Neuronal stem cell (in vitro differentiated cells): ENCODE measurements around the gene HMX1. TPM values are rescaled to one million over a fixed set of nuclear protein-coding genes. Genes with fewer than 3 reads are reported as not detected.

ENCODE experiments used
- DNase-seq: peaks from one replicate; pipeline ENCODE4 v3.0.0-alpha.2; 2013; ENCODE audit warnings: low spot score
- H2AFZ ChIP-seq: one replicate; pipeline ENCODE4 v1.6.1; 2013; ENCODE audit warnings: mild to moderate bottlenecking, low read length, inconsistent platforms
- H2AK5ac ChIP-seq: 2 replicates; pipeline ENCODE4 v1.6.1; 2013; ENCODE audit warnings: low read depth, mild to moderate bottlenecking, inconsistent platforms, low read length, moderate library complexity, mixed read lengths
- H2BK120ac ChIP-seq: 2 replicates; pipeline ENCODE4 v1.6.1; 2013; ENCODE audit warnings: low read depth, mild to moderate bottlenecking, inconsistent platforms, low read length, moderate library complexity, mixed read lengths
- H2BK12ac ChIP-seq: one replicate; pipeline ENCODE4 v1.6.1; 2013; ENCODE audit warnings: low read length, inconsistent platforms
- H2BK15ac ChIP-seq: 2 replicates; pipeline ENCODE4 v1.6.1; 2013; ENCODE audit warnings: mild to moderate bottlenecking, low read length, inconsistent platforms, mixed read lengths
- H2BK5ac ChIP-seq: one replicate; pipeline ENCODE4 v1.6.1; 2013; ENCODE audit warnings: inconsistent platforms, mild to moderate bottlenecking, low read length, moderate library complexity
- H3K14ac ChIP-seq: one replicate; pipeline ENCODE4 v1.6.1; 2013; ENCODE audit warnings: low read length, inconsistent platforms
- H3K18ac ChIP-seq: 2 replicates; pipeline ENCODE4 v1.6.1; 2013; ENCODE audit warnings: low read length, inconsistent platforms
- H3K23ac ChIP-seq: 2 replicates; pipeline ENCODE4 v1.6.1; 2013; ENCODE audit warnings: low read depth, mild to moderate bottlenecking, mixed read lengths, low read length, inconsistent platforms; ENCODE audit not compliant: poor library complexity
- H3K27ac ChIP-seq: replicated peaks from 3 replicates; pipeline ENCODE4 v1.5.1; 2013; ENCODE audit warnings: low read length, inconsistent platforms
- H3K27me3 ChIP-seq, 3 experiments: 2 replicates each; pipeline ENCODE4 v1.6.1; 2013; ENCODE audit warnings: low read length in 3 of 3, mild to moderate bottlenecking in 2 of 3, inconsistent platforms in 1 of 3, low read depth in 1 of 3, mixed read lengths in 1 of 3, moderate library complexity in 1 of 3; ENCODE audit not compliant: control insufficient read depth in 3 of 3, insufficient read depth in 3 of 3
- H3K36me3 ChIP-seq, 2 donors: replicated peaks in 1 of 2; 2 replicates each; pipeline ENCODE4 v1.6.1; 2013; ENCODE audit warnings: low read length in 2 of 2; ENCODE audit not compliant: control insufficient read depth in 2 of 2, insufficient read depth in 2 of 2
- H3K4ac ChIP-seq: 2 replicates; pipeline ENCODE4 v1.6.1; 2013; ENCODE audit warnings: inconsistent platforms, mild to moderate bottlenecking, low read length, moderate library complexity
- H3K4me1 ChIP-seq, 2 donors: 1 replicate in 1 of 2; 2 replicates in 1 of 2; pipeline ENCODE4 v1.6.1; 2013; ENCODE audit warnings: low read length in 2 of 2, low read depth in 1 of 2; ENCODE audit not compliant: control insufficient read depth in 2 of 2, insufficient read depth in 1 of 2
- H3K4me2 ChIP-seq: one replicate; pipeline ENCODE4 v1.6.1; 2013; ENCODE audit warnings: mild to moderate bottlenecking, low read length, inconsistent platforms; ENCODE audit not compliant: insufficient read depth, poor library complexity, severe bottlenecking
- H3K4me3 ChIP-seq, 2 donors: 2 replicates each; pipeline ENCODE4 v1.5.1; 2013; ENCODE audit warnings: low read length in 2 of 2, mild to moderate bottlenecking in 2 of 2, inconsistent platforms in 1 of 2, moderate library complexity in 1 of 2
- H3K79me1 ChIP-seq: one replicate; pipeline ENCODE4 v1.6.1; 2013; ENCODE audit warnings: low read depth, mild to moderate bottlenecking, inconsistent platforms, low read length, moderate library complexity
- H3K9ac ChIP-seq: one replicate; pipeline ENCODE4 v1.6.1; 2013; ENCODE audit warnings: mild to moderate bottlenecking, low read depth, low read length, inconsistent platforms; ENCODE audit not compliant: poor library complexity
- H3K9me3 ChIP-seq, 2 donors: replicated peaks in 1 of 2; 2 replicates each; pipeline versions ENCODE3 to v1.6.1; 2013; ENCODE audit warnings: low read length in 2 of 2, mild to moderate bottlenecking in 2 of 2, inconsistent platforms in 1 of 2, low read depth in 1 of 2, mixed read lengths in 1 of 2, moderate library complexity in 1 of 2; ENCODE audit not compliant: control insufficient read depth in 2 of 2, insufficient read depth in 1 of 2
- H4K8ac ChIP-seq: one replicate; pipeline ENCODE4 v1.6.1; 2013; ENCODE audit warnings: low read depth, mild to moderate bottlenecking, inconsistent platforms, low read length, moderate library complexity
- H4K91ac ChIP-seq: one replicate; pipeline ENCODE4 v1.6.1; 2013; ENCODE audit warnings: low read length, low read depth, mild to moderate bottlenecking, inconsistent platforms; ENCODE audit not compliant: poor library complexity
- WGBS, 2 donors: extraction: QIAGEN DNeasy Blood & Tissue Kit; methylation state at CpG; one replicate each; pipeline ENCODE4 v1.1.7; 2013; ENCODE audit warnings: missing lambda C conversion rate in 2 of 2, mixed read lengths in 1 of 2; ENCODE audit not compliant: insufficient read length in 2 of 2, insufficient replicate concordance in 1 of 2; ENCODE audit errors: extremely low coverage in 2 of 2; 5-methylcytosine and 5-hydroxymethylcytosine counted together
- polyA plus RNA-seq, 2 experiments: library from polyadenylated mRNA; stranded (reverse); fragments of 200-250 nt; gene quantifications; one replicate each; pipeline ENCODE4 v1.2.3, GENCODE V29; 2013

Gene HMX1
- 0.04 TPM for polyA plus RNA-seq (2013, experiment 1 of 2)
- 0.07 TPM for polyA plus RNA-seq (2013, experiment 2 of 2)

GRCh38 chr4:8871417-8872401 is at the start of gene HMX1:
Gene HMX1 (minus strand): TSS chr4:8871839. CDS start chr4:8871614, 225 bp downstream.
- peaks cover 0 to 11% of the 10 kb centered on the region in 2 donors for H3K9me3 ChIP-seq
- H2BK15ac ChIP-seq: peak within 1 kb of the TSS; percentile 81
- H2BK12ac ChIP-seq: peak within 1 kb of the TSS; percentile 58
- peak within 1 kb of the TSS; percentile 32 for H2AK5ac ChIP-seq
- peak within 1 kb of the TSS in 1 of 2 donors; percentile 74 for H3K4me3 ChIP-seq
- no peak within 1 kb of the TSS for H4K8ac ChIP-seq
- no peak within 1 kb of the TSS for H3K23ac ChIP-seq
- H3K27ac ChIP-seq: no peak within 1 kb of the TSS
- H2BK120ac ChIP-seq: no peak within 1 kb of the TSS
- DNase-seq: no peak
- no peaks in the 10 kb centered on the region for H3K4me1 ChIP-seq
- H3K36me3 ChIP-seq: peaks cover 0 to 2% of the 10 kb centered on the region in 2 donors
- H2BK5ac ChIP-seq: no peak within 1 kb of the TSS
- peak within 1 kb of the TSS; percentile 44 for H3K9ac ChIP-seq
- peaks cover 94 to 99% (median 97%) of the 10 kb centered on the region in 3 experiments for H3K27me3 ChIP-seq
- H3K18ac ChIP-seq: peak within 1 kb of the TSS; percentile 83
- no peak within 1 kb of the TSS for H4K91ac ChIP-seq
- H3K4me2 ChIP-seq: peak within 1 kb of the TSS; percentile 80
- H2AFZ ChIP-seq: no peak within 1 kb of the TSS
- H3K14ac ChIP-seq: no peak within 1 kb of the TSS
- H3K4ac ChIP-seq: no peak within 1 kb of the TSS
- WGBS, 2 donors: no CpG with 5 or more reads among the region's 134 CpGs
- peaks cover 1% of the 10 kb centered on the region for H3K79me1 ChIP-seq

GRCh38 chr4:8920969-8921368 is 49.3 kb upstream of the HMX1 start:
- DNase-seq: no peak
- Histone ChIP-seq H2BK5ac (no peak overlapping the region), H2AFZ (no peak overlapping the region), H3K23ac (no peak overlapping the region), H3K4me3 (no peak overlapping the region), H3K14ac (no peak overlapping the region), H2AK5ac (peak overlapping the region; percentile 22), H3K9ac (no peak overlapping the region), H3K18ac (no peak overlapping the region), H3K27me3 (peaks cover 0 to 7% (median 0%) of the 10 kb centered on the region in 3 experiments), H3K9me3 (peaks cover 0 to 5% of the 10 kb centered on the region in 2 donors), H2BK12ac (no peak overlapping the region), H2BK15ac (no peak overlapping the region), H3K79me1 (no peaks in the 10 kb centered on the region), H3K36me3 (no peaks in the 10 kb centered on the region), H3K4ac (no peak overlapping the region), H2BK120ac (no peak overlapping the region), H3K4me1 (no peaks in the 10 kb centered on the region), H3K27ac (no peak overlapping the region), H4K8ac (peak overlapping the region; percentile 74), H4K91ac (no peak overlapping the region), H3K4me2 (no peak overlapping the region)
- WGBS, 2 donors: no CpG with 5 or more reads among the region's 10 CpGs

- H2BK5ac ChIP-seq: no peak overlapping the region
- no peak overlapping the region for H2AFZ ChIP-seq
- peak overlapping the region; percentile 77 for H2BK120ac ChIP-seq
- DNase-seq: no peak
- H4K8ac ChIP-seq: peak overlapping the region; percentile 74
- no peaks in the 10 kb centered on the region for H3K36me3 ChIP-seq
- H3K4me2 ChIP-seq: no peak overlapping the region
- no peaks in the 10 kb centered on the region for H3K4me1 ChIP-seq
- no peak overlapping the region for H4K91ac ChIP-seq
- H3K79me1 ChIP-seq: no peaks in the 10 kb centered on the region
- H3K4me3 ChIP-seq: no peak overlapping the region
- no peak overlapping the region for H3K9ac ChIP-seq
- H2AK5ac ChIP-seq: peak overlapping the region; percentile 69
- H3K4ac ChIP-seq: no peak overlapping the region
- peaks cover 0 to 7% (median 0%) of the 10 kb centered on the region in 3 experiments for H3K27me3 ChIP-seq
- H2BK15ac ChIP-seq: no peak overlapping the region
- H3K9me3 ChIP-seq: peaks cover 0 to 5% of the 10 kb centered on the region in 2 donors
- no peak overlapping the region for H3K27ac ChIP-seq
- WGBS, 2 donors: no CpG with 5 or more reads among the region's 14 CpGs
- H2BK12ac ChIP-seq: no peak overlapping the region
- H3K23ac ChIP-seq: no peak overlapping the region
- H3K18ac ChIP-seq: no peak overlapping the region
- H3K14ac ChIP-seq: peak overlapping the region; percentile 17
Observed at GRCh38 chr4:8920289-8920965, 48.8 kb upstream of the HMX1 start.
